ENCODE measurements around the gene EPSTI1. TPM values are rescaled to one million over a fixed set of nuclear protein-coding genes. Genes with fewer than 3 reads are reported as not detected.

The EPSTI1 gene
- total RNA-seq, 1 donor from 2014 or later = 2.1 TPM

DNA sequence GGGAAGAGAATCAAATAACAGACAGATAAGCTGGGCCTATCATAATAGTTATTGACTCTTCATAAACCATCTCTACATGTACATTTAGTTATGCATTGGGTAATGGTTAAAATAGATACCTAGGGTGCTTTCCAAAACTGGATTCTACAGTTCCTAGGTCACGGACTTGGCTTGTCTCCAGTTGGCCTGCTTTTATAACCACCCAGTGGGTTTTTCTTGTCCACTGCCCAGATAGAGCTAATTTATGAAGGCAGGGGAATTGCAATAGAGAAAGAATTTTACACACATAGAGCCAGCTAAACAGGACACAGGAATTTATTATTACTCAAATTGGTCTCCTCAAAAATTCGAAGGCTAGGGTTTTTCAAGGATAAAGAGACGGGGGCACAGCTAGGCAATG lies 113.3 kb downstream of the EPSTI1 start:
- H3K4me1 Mint-ChIP-seq (ENCODE audit: low read depth) = peaks cover 28% of the 10 kb centered on the region
- no peak overlapping the region for H3K27ac Mint-ChIP-seq (ENCODE audit: unreplicated experiment)
- no peak for DNase-seq (ENCODE audit: low spot score)

DNA sequence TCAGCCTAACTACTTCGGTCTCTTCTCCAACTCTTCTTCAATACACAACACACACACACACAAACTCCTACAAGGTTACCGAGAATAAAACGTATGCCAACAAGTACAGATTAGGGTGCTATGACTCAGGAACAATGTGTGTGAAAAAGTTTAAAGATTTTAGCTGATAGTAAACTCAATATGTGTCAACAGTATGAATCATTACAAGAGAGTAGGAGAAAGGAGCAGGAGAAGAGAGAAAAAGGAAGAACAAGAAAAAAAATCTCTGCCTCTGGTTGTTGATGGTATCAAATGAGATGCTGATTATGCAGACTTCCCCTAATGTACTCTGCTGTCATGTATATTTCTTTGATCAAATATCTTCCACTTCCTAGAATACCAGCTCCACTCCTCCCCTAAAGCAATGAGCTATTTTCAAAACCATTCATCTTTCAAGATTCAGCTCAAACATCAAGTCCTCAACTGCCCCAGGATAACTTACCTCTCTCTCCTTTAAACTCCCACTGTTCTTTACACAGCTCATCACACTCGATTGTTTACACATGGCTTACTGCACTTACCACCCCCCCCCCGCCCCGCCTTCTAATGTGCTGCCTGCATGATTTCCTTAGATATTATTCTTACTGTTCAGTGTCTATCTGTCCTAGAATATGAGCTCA lies 115.0 kb downstream of the EPSTI1 start:
- Mint-ChIP-seq H3K27me3 (ENCODE audit: low read depth) (no peaks in the 10 kb centered on the region), H3K36me3 (ENCODE audit: low read depth) (peaks cover 1% of the 10 kb centered on the region), H3K4me3 (ENCODE audit: unreplicated experiment) (no peak overlapping the region), H3K9me3 (ENCODE audit: low read depth) (peaks cover 8% of the 10 kb centered on the region), H3K4me1 (ENCODE audit: low read depth) (peaks cover 17% of the 10 kb centered on the region), H3K27ac (ENCODE audit: unreplicated experiment) (peak overlapping the region; percentile 29)
- no peak for DNase-seq (ENCODE audit: low spot score)
- TF ChIP-seq, protein P1, sequence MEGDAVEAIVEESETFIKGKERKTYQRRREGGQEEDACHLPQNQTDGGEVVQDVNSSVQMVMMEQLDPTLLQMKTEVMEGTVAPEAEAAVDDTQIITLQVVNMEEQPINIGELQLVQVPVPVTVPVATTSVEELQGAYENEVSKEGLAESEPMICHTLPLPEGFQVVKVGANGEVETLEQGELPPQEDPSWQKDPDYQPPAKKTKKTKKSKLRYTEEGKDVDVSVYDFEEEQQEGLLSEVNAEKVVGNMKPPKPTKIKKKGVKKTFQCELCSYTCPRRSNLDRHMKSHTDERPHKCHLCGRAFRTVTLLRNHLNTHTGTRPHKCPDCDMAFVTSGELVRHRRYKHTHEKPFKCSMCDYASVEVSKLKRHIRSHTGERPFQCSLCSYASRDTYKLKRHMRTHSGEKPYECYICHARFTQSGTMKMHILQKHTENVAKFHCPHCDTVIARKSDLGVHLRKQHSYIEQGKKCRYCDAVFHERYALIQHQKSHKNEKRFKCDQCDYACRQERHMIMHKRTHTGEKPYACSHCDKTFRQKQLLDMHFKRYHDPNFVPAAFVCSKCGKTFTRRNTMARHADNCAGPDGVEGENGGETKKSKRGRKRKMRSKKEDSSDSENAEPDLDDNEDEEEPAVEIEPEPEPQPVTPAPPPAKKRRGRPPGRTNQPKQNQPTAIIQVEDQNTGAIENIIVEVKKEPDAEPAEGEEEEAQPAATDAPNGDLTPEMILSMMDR (IDR thresholded peaks at IDR 0.05) = no peak

More for the DNA sequence above, 113.3 kb downstream of the EPSTI1 start:
- H3K4me3 Mint-ChIP-seq (ENCODE audit: unreplicated experiment) = no peak overlapping the region
- no peaks in the 10 kb centered on the region for H3K27me3 Mint-ChIP-seq (ENCODE audit: low read depth)
- H3K36me3 Mint-ChIP-seq (ENCODE audit: low read depth) = peaks cover 2% of the 10 kb centered on the region
- TF ChIP-seq, protein P1 (IDR thresholded peaks at IDR 0.05) = no peak
- peaks cover 8% of the 10 kb centered on the region for H3K9me3 Mint-ChIP-seq (ENCODE audit: low read depth)

DNA sequence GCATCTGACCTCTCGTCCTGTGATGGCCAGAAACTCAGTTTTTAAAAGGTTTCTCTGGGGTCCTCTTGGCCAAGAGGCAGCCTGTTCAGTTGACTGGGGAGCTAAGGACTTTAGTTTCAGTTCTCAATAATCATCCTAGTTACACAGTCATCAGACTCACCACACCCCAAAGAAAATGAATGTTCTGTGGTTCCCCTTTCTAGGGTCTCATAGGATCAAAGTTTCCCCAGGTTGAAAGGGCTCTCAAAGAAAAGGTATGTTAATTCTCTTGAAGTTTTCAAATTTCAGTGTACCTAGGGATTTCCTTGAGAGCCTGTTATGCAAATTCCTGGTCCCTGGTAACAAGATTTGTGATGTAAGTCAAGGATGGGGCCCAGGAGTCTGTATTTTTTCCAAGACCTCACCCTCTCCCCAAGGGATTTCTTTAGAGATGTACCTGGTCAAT lies 115.7 kb downstream of the EPSTI1 start:
- Mint-ChIP-seq H3K9me3 (ENCODE audit: low read depth) (peaks cover 8% of the 10 kb centered on the region), H3K4me3 (ENCODE audit: unreplicated experiment) (no peak overlapping the region), H3K27ac (ENCODE audit: unreplicated experiment) (no peak overlapping the region), H3K27me3 (ENCODE audit: low read depth) (no peaks in the 10 kb centered on the region), H3K36me3 (ENCODE audit: low read depth) (no peaks in the 10 kb centered on the region), H3K4me1 (ENCODE audit: low read depth) (peaks cover 17% of the 10 kb centered on the region)
- TF ChIP-seq, protein P1 (IDR thresholded peaks at IDR 0.05) = no peak
- no peak for DNase-seq (ENCODE audit: low spot score)

DNA sequence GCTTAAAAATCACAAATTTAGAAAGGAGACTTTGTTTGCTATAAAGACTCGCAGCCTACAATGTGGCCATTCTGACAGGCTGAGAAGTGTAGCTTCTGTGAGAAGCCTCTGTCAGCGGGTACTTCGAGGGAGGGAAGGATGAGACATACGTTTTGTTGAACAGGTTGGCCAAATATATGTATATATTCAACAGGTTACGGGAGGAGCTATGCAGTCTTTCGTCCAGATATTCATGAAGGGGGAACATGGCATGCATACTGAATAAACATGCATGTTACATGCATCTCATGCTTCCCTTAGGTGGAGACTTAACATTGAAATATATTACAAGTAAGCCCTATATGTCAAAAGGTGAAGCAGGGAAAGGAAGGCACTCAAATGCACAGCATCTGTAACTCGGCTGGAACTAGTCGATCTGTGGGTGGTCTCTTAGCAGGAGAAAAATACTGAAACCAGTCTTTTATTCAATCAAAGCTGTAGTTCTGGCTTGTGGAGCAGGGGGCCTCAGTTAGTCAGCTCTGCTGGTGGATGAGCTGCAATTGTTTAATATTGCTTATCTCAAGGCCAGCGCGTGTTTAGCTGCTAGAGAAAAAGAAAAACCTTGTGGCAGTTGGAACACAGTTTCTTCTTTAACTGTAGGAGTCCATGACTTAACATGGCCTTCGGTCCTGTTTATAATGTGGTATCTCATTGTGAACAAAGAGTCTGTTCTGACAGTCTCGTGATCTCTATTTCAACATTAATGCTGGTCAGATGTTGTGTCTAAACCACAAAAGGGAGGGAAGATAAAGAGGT lies 116.4 kb downstream of the EPSTI1 start:
- TF ChIP-seq, protein P1 (IDR thresholded peaks at IDR 0.05) = peak; percentile 67
- no peaks in the 10 kb centered on the region for H3K36me3 Mint-ChIP-seq (ENCODE audit: low read depth)
- H3K27me3 Mint-ChIP-seq (ENCODE audit: low read depth) = no peaks in the 10 kb centered on the region
- no peak overlapping the region for H3K27ac Mint-ChIP-seq (ENCODE audit: unreplicated experiment)
- no peak for DNase-seq (ENCODE audit: low spot score)
- H3K9me3 Mint-ChIP-seq (ENCODE audit: low read depth) = peaks cover 8% of the 10 kb centered on the region
- peaks cover 17% of the 10 kb centered on the region for H3K4me1 Mint-ChIP-seq (ENCODE audit: low read depth)
- no peak overlapping the region for H3K4me3 Mint-ChIP-seq (ENCODE audit: unreplicated experiment)

DNA sequence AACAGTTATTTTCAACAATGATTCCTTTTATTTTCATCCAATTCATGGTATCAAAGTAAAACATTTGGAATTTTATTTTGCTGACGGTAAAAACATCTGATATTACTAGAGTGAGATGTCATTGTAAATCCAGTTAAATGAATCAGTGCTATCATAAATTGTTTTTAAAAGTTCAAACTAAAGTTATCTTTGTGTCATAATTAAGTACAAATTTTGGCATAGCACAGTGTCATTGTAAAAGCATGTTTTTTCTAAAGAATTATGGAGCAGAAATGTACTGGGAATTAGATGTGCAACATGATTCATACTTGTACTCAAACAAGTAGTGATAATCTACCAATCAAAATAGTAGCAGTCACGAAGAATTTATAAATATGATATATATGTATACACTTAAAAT lies 117.8 kb downstream of the EPSTI1 start:
- H3K27ac Mint-ChIP-seq (ENCODE audit: unreplicated experiment) = no peak overlapping the region
- H3K36me3 Mint-ChIP-seq (ENCODE audit: low read depth) = no peaks in the 10 kb centered on the region
- H3K4me1 Mint-ChIP-seq (ENCODE audit: low read depth) = peaks cover 17% of the 10 kb centered on the region
- no peak for DNase-seq (ENCODE audit: low spot score)
- TF ChIP-seq, protein P1 (IDR thresholded peaks at IDR 0.05) = no peak
- H3K4me3 Mint-ChIP-seq (ENCODE audit: unreplicated experiment) = no peak overlapping the region
- peaks cover 8% of the 10 kb centered on the region for H3K9me3 Mint-ChIP-seq (ENCODE audit: low read depth)
- no peaks in the 10 kb centered on the region for H3K27me3 Mint-ChIP-seq (ENCODE audit: low read depth)
